Inflammatory macrophage treated with lipopolysaccharide for 4 hours (primary cell): ENCODE results near the gene WDR4.
"Not testable (repeated sequence)": the region's sequence is repeated elsewhere in the genome, so short reads cannot be mapped to it uniquely, and the experiment has no call there.

Source experiments
- DNase-seq: peaks from one replicate; pipeline ENCODE4 v3.0.0-alpha.2; 2020

Gene WDR4

DNA sequence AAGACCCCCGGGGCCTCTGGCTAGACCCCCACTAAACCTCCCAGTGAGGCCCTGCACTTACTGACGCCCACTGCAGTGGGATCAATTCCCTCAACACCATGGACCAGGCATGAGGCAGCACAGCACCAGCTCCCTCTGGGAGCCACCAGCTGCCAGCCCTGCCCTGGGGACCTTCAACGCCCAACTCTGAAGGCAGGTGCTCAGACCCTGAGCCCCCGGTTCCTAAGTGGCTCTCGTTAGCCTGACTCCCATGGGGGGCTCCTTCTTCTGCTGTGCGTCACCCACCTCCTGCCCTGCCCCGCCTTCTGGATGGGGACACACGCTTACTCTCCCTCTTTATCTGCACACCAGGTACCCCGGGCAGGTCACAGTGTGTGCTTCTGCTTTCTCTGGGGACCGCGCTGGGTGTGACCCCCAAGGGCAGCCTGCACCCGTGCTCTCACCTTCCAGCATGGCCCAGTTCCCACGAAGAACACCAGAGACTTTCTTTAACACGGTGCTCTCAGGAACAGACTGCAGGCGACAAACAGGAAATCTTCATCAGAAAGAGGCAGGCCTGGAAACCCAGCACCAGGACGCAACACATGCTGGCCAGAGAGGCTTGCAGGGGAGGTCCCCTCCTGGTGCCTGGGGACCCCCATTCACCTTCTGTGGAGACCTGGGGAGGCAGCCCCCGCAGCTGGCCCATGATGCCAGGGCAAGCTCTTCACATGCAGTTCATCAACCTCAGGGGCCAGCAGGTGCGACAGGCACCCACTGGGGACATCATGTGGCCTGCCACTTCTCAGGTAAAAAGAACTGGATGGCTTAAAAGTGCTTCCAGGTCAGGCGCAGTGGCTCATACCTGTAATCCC, 27.3 kb downstream of the WDR4 start:
- DNase-seq, result no peak

DNA sequence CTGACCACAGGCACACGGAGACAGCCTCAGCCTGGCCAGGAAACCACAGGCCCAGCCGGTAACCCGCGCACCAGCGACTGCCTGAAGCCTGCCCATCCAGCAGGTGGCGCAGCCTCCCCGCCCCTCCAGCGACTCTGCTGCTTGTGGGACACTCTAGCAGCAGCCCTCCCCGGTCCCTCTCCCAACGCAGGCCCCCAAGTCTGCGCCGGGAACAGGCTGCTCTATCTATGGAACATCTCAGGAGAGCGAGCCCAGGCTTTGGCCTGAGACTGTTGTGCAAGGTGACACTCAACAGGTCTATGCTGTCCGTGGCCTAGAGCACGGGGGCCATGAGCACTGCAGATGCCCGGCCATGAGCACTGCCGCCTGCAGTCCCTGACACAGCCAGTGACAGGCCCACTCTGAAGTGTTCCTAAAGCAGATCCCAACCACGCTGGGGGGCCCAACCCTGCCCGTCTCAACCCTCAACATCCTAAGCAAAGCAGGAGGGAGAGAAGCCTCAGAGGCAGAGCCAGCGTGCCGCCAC, 28.4 kb downstream of the WDR4 start:
- DNase-seq, result peak; percentile 13

DNA sequence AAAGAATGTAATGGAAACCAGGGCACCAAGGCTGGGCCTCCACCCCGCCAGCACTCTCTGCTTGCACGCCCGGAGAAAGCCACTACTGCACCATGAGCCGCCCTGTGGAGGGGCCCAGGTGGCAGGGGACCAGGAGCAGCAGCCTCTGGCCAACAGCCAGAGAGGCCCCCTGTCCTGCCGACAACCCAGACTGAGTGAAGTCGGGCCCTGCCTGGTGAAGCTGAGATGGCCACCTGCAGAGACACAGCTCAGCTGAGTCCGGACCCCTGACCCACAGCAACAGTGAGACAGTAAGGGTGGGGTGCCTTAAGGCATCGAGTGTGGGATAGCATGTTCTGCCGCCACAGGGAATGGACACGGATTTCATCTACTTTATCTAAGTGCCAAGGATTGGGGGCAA, 28.9 kb downstream of the WDR4 start:
- DNase-seq, result no peak

DNA sequence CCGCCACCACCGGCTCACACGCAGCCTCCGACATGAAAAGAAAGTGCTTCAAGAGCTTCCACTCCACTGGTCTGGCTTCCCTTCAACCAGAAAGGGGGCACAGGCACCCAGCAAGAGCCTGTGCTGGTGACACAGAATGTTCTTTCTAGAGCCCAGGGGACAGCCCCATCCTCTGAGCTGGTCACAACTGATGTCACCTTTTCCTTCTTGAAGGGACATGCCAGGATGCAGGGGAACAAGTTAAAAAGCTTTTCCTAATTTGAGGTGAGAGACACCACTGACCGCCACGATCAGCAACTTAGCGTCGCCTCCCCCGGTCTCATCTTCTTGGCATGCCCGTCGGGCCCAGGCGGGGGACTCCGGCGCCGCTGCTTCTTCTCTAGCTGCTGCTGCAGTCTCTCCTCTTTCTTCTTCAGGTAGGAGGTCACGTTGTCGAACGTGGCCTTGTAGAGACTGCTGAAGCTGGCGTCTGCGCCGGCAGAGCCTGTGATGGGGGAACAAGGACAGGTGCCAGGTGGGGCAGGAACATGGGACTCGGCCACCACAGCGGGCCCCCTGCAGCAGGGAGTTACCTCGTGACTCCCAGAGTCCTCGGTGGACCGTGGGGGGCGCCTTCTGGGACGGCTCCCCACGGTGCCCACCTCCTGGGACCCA, 29.5 kb downstream of the WDR4 start:
- no peak for DNase-seq

DNA sequence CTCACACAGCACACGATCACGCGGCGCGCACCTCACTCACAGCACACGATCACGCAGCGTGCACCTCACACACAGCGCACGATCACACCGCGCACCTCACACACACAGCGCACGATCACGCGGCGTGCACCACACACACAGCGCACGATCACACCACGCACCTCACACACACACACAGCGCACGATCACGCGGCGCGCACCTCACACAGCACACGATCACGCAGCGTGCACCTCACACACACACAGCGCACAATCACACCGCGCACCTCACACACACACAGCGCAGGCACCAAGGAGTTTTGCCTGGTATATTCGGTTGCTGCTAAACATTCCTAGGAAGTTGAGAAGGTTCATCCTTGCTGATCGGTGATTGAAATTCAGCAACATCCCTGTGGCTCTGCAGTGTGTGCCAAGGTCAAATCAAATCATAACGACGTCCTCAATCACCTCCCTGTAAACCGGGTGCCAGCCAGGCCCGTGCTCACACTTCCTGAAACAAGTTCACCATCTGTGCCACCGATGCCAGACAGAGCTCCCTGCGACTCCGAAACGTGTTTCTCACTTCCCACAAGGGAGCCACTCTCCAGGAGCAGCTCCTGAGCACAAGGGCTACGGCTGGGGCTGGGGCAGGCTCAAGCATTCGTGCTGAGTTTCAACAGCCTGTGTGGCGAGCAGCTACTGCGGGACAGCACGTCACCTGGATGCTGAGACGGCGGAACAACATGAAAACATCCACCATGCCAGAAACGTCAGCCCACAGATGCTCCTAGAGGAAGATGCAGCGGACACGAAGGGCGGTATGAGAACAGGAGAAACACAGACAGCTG, 30.2 kb downstream of the WDR4 start:
- DNase-seq, result no peak

DNA sequence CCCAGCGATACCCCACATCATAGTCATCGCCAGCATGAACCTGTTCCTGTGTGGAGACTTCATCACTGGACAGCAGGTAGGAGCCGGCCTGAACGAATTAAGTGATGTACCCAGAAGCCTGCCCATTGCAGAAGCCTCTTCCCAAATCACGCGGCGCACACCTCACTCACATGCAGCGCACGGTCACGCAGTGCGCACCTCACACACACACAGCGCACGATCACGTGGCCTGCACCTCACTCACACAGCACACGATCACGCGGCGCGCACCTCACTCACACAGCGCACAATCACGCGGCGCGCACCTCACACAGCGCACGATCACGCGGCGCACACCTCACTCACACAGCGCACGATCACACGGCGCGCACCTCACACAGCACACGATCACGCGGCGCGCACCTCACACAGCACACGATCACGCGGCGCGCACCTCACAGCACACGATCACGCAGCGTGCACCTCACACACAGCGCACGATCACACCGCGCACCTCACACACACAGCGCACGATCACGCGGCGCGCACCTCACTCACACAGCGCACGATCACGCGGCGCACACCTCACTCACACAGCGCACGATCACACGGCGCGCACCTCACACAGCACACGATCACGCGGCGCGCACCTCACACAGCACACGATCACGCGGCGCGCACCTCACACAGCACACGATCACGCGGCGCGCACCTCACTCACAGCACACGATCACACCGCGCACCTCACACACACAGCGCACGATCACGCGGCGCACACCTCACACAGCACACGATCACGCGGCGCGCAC, 31.0 kb downstream of the WDR4 start:
- not testable (repeated sequence) for DNase-seq

DNA sequence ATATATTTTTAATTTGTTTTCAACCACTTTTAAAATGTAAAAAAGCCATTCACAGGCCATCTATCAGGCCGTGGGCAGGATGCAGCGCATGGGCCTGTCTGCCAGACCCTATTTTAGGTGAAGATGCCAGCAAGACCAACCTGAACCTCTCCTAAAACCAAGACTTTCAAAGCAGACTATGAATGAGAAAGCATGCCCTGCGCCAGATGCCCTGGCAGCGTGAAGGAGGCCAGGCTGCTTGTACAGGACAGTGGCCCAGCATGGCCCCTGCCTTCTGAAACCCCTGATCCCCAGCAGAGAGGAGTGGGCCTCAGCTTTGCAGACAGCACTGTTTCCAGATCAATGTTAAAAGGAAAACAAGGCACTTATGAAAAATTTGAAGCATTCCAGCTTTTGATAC, 31.6 kb downstream of the WDR4 start:
- no peak for DNase-seq

DNA sequence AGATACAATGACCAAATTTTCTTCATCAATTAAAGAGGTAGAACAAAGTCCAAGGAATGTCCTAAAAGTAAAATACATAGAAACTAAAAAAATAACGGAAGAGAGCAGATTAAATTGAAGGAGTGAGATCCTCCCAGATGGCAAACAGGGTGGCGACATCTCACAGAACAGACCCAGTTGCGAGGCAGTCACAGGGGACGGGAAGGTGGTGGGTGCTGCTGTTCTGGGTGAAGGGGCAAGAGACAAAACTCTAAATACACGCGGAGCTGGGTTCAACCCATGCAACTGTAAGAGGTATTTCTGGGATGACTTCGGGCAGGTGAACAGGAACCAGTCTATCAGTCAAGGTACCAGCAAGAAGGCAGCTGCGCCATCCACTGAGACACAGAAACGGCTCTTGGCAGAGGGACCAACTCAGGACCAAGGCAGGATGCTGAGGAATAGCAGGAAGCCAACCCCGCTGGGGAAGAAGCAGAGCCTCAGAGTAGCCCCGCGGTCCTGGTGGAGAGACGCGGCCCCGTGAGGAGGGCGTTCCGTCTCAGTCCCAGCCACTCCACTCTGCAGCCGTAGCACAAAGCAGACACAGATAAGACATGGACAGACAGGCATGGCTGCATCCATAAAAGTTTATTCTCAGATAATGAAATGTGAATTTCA, 32.2 kb downstream of the WDR4 start:
- no peak for DNase-seq

DNA sequence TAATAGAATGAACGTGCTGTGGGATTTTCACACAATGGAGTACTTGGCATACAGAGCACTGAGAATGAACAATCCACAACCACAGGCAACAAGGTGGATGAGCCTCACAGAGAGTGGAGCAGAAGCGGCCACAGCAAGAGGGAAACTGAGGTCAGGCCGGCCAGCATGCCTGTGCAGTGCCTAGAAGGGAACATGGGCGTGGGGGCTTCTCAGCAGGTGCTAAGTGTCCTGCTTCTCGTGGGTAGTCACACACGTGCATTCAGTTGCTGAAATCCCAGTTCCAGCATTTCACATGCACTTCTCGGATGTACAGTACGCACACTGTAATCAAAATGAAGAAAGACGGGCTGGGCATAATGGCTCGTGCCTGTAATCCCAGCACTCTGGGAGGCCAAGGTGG, 33.1 kb downstream of the WDR4 start:
- DNase-seq, result no peak

DNA sequence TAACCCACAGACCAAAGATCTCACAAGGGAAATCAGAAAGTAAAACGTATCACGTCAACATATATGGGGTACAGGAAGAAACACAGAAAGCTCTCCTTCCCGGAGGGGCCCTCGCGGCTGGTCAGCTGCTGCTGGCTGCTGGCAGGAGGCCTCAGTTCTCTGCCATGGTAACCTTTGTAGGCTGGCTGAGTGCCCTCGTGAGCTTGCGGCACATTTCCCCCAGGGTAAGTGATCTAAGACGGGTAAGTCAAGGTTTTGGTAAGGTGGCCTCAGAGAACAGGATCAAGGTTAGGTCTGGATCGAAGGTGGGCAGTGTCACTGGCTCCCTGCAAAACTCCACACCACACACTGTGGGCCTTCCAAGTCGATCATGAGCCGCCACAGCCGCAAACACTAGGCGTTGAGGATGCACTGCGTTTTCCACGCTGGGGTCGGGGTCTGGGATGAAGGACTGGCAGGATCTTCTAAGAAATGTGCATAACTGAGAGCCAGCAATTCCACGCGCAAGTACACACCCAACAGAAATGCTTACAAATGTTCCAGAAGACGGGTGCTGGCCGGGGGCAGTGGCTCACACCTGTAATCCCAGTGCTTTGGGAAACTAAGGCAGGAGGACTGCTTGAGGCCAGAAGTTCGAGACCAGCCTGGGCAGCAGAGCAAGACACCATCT, 33.9 kb downstream of the WDR4 start:
- no peak for DNase-seq

DNA sequence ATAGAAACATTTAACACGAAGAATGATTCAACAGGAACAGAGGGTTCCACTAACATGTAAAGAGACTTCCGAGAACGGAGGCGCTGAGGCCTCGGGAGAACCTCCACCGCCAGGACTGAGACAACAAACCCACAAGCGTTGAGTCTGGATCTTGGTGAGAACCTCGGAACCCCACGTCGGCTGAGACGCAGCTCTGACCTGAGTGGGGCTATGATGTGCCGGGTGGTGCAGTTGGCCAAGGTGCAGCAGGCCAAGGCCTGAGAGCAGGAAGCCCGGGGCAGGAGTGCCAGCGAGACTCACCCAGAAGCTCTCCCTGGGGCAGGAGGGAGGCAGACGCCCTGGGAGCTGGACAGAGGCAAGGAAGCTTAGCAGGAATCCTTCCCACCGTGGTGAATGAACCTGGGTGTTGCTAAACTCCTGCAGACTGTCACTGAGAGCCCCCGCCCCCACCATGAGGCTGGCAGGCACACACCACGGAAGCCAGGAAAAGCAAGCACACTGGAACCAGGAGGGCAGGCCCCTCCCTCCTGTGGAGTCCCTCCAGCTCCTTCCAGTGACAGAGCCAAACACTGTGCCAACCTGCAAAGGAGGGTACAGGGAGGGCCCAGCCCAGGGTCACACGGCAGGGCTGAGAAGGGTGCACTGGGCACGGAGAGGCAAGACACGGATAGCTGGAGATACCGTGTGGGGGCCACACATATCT, 34.8 kb downstream of the WDR4 start:
- DNase-seq, result no peak

DNA sequence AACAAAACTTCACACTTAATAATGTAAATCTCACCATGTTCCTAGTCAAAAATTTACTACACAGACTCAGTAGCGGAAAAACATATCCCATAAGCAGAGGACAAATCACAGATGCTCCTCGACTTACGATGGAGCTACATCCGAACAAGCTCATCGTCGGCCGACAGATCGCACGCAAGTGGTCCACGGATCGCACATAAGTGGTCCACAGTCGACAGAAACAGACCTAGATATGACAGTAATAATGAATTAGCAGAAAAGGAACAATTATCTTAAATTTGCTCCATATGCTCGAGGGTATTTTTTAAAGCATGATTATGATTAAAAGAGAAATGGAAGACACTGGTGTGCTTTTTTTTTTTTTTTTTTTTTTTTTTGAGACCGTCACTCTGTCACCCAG, 36.3 kb downstream of the WDR4 start:
- no peak for DNase-seq

DNA sequence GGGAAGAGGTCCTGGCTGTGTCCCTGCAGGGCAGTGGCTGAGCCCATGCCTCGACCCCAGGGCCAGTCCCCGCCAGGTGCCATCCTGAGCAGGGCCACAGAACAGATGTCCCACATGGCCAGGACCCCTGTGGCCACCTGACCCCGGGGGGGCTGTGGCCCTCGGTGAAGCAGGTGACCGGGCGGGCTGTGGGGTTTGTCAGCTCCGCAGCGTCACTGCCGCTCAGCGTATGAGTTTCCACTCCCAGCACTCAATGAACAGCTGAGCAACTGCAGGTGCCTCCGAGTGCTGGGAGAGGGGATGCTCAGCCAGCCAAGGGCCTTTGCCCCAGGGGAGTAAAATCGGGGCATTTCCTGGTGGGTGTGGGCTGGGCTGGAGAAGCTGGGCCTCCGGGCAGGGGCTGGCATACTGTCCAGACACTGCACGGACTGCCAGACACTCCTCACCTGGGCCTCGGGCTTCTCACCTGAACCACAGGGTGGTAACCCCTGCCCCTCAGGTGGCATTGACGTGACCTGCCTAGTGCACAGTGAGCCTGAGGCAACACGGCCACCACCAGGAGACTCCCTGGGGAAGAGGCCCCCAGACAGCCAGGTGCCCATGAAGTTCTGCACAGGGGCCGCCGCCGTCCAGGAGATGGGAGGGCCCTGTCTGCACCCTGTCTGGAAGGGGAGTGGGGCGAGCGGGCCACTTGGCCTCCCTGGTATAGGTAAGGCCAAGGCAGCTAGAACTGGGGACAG, 37.3 kb downstream of the WDR4 start:
- not testable (repeated sequence) for DNase-seq

DNA sequence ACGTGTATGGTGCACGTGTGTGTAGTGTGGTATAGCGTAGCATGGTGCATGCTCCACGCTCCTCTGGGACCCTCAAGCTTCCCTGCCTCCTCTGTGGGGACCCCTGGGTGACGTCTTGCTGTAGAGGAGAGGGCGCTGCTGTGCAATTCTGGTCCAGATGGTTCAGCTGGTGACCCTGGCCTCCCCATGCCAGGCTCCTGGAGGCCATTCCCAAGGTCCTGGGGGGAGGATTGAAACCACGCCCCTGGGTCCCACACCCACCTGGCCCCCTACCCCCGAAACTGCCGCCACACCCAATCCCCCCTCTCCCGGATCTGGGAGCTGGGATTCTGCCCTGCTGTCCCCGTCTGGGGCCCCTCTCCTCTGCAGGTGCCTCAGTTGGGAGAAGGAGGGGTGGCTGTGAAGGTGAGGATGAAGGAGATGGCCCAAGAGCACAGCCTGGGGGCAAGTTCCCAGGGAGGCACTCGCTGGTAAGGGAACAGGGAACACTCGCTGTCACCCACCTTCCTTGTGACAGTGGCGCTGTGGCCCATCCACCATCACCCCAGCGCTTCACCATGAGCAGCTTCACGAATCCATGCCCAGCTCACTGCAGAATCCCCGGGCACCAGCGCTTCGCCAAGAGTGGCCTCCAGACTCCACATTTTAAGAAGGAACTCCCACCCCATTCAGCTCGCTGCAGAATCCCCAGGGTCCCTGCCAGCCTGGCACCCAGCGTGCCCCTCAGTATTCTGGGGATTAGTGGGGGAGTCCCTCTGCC, 38.0 kb downstream of the WDR4 start:
- no peak for DNase-seq

DNA sequence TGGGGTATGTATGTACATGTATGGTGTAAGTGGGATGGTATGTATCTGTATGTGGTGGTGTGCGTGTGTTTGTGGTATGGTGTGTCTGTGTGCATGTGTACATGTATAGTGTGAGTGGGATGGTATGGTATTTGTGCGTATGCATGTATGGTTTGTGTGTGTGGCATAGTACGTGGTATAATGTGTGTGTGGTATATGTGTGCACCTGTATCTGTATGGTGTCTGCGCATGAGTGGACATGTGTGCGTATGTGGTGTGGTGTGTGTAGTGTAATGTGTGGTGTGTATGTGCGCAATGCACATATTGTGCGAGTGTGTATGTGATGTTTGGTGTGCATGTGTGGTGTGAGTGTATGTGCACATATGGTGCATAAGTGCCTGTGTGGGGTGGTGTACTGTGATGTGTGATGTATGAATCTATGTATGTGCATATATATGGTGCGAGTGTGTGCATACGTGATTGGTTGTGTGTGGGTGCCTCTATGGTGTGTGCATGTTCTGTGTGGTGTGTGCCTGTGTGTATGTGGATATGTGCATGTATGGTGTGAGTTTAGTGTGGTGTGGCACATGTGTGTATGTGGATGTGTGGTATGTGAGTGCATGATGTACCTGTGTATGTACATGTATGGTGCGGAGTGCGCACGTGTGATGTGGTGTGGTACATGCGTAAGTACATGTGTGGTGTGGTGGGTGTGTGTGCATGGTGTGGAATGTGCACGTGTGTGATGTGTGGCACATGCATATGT, 38.8 kb downstream of the WDR4 start:
- no peak for DNase-seq

DNA sequence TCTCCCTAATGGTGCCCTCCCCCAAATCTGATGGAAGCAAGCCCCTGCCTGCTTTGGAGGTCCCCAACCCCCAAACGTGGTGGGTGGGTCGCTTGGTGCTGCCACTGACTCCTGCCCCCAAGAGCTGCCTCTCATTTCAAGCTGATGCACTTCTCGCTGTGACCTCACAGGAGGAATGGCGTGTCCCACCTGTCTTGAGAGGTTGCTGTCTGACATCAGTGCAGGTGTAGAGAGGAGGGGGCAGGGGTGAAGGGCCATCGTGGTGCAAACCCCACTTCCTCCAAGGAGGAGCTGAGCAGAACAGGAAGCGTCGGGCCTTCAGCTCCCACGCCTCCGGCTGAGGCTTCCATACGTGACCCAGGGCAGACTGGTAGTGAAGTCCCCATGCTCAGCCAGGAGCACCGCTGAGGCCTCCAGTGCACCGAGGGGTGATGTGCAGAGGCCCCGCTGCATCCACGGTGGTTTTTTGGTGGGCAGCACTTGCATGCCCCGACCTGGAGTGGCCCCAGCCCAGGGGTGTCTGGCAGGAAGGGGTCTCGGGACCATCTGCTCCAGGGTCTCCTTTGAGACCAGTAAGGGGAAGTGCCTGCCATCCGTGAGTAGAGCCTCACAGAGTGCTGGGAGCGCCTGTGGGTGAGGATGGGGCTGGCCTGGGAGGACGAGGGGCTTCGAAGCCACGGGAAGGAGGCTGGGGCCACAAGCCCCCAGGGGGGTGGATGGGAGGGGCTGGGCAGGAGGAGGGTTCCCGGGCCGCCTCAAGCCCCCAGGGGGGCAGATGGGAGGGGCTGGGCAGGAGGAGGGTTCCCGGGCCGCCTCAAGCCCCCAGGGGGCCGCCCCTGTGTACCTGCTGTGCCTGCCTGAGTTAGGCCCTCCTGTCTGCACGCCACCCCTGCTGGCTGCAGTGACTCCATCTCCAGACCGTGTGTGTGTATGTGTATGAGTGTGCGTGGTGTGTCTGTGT, 39.8 kb downstream of the WDR4 start:
- DNase-seq, result peak; percentile 5

DNA sequence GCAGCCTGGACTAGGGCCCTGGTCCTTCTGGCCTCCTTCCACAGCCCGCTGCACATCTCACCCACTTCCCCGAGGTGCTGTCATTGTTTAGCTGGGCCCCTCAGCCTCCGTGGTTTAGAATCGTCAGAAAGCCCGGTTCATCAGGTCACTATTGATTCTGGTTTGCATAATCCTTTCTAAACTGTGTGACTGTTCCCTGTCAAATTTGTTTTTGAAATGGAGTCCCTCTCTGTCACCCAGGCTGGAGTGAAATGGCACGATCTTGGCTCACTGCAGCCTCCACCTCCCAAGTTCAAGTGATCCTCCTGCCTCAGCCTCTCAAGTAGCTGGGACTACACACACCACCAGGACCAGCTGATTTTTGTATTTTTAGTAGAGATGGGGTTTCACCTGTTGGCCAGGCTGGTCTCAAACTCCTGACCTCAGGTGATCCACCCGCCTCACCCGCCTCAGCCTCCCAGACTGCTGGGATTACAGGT, 41.1 kb downstream of the WDR4 start:
- not testable (repeated sequence) for DNase-seq
